Endodermal cell (in vitro differentiated cells): ENCODE data around the gene PRR18. TPM values are rescaled to one million over a fixed set of nuclear protein-coding genes. Genes with fewer than 3 reads are reported as not detected.

Experiments used
- DNase-seq: peaks from one replicate; pipeline ENCODE4 v3.0.0-alpha.2; 2017
- H3K27ac ChIP-seq: 2 replicates; pipeline ENCODE4 v1.5.1; 2013; ENCODE audit warnings: mild to moderate bottlenecking, low read depth, low read length, moderate library complexity
- H3K27me3 ChIP-seq: 2 replicates; pipeline ENCODE4 v1.6.1; 2013; ENCODE audit warnings: mild to moderate bottlenecking, low read length, moderate library complexity; ENCODE audit not compliant: insufficient read depth, control insufficient read depth, poor library complexity, severe bottlenecking
- H3K36me3 ChIP-seq: 2 replicates; pipeline ENCODE4 v1.7.0; 2013; ENCODE audit warnings: mild to moderate bottlenecking, low read length, moderate library complexity; ENCODE audit not compliant: control insufficient read depth, insufficient read depth
- H3K4me1 ChIP-seq: one replicate; pipeline ENCODE4 v1.7.0; 2013; ENCODE audit warnings: low read length; ENCODE audit not compliant: control insufficient read depth, insufficient read depth
- H3K4me3 ChIP-seq: 2 replicates; pipeline ENCODE4 v1.5.1; 2013; ENCODE audit warnings: mild to moderate bottlenecking, low read length, moderate library complexity
- H3K9ac ChIP-seq: 2 replicates; pipeline ENCODE4 v1.6.1; 2013; ENCODE audit warnings: mild to moderate bottlenecking, low read length, moderate library complexity; ENCODE audit not compliant: poor library complexity, severe bottlenecking; ENCODE audit errors: extremely low read depth
- H3K9me3 ChIP-seq: 2 replicates; pipeline ENCODE4 v1.6.1; 2013; ENCODE audit warnings: mild to moderate bottlenecking, low read length, moderate library complexity; ENCODE audit not compliant: control insufficient read depth
- H3K27ac Mint-ChIP-seq: 2 replicates; pipeline ENCODE4 v1.8.0; 2020; ENCODE audit warnings: mixed read lengths
- H3K27me3 Mint-ChIP-seq: 2 replicates; pipeline ENCODE4 v1.8.0; 2021; ENCODE audit warnings: mild to moderate bottlenecking, mixed read lengths; ENCODE audit not compliant: insufficient read depth
- H3K36me3 Mint-ChIP-seq: 2 replicates; pipeline ENCODE4 v1.8.0; 2020; ENCODE audit warnings: low read depth, mixed read lengths
- H3K4me1 Mint-ChIP-seq: 2 replicates; pipeline ENCODE4 v1.8.0; 2020; ENCODE audit warnings: mixed read lengths
- H3K4me3 Mint-ChIP-seq: 2 replicates; pipeline ENCODE4 v1.8.0; 2020; ENCODE audit warnings: mild to moderate bottlenecking, moderate library complexity, mixed read lengths
- H3K9me3 Mint-ChIP-seq: 2 replicates; pipeline ENCODE4 v1.8.0; 2020; ENCODE audit warnings: mild to moderate bottlenecking, mixed read lengths
- CTCF ChIP-seq: fragments of 200-600 bp; sonication (generic); conservative IDR thresholded peaks from 2 replicates; pipeline ENCODE4 v1.5.0; 2021; ENCODE audit warnings: antibody characterized with exemption, mild to moderate bottlenecking
- WGBS, 2 experiments: methylation state at CpG; one replicate each; pipeline versions ENCODE4 v1.1.5 to v1.1.7; 2013; ENCODE audit warnings: missing lambda C conversion rate in 2 of 2, mixed read lengths in 1 of 2; ENCODE audit not compliant: insufficient coverage in 1 of 2, insufficient read length in 1 of 2; 5-methylcytosine and 5-hydroxymethylcytosine counted together
- total RNA-seq, 2 donors: library from RNA; stranded (reverse); fragmentation: NEBNext Ultra II Directional in 1 of 2; extraction: Animal tissue kit (Norgen Biotek cat#: 25700) in 1 of 2; gene quantifications; 2 replicates in 1 of 2; 3 replicates in 1 of 2; pipeline ENCODE4 v1.2.1, GENCODE V29; 2021

The PRR18 gene
- total RNA-seq, 2 donors from 2014 or later, result 0.09 to 0.42 TPM

- no peak overlapping the region for H3K9ac ChIP-seq
- no peak overlapping the region for H3K4me3 ChIP-seq
- no peaks in the 10 kb centered on the region for H3K36me3 ChIP-seq
- H3K9me3 ChIP-seq, result no peaks in the 10 kb centered on the region
- no peak overlapping the region for H3K27ac ChIP-seq
- TF ChIP-seq CTCF, result no peak
- no peak for DNase-seq
- Mint-ChIP-seq H3K27me3 (peaks cover 48% of the 10 kb centered on the region), H3K27ac (no peak overlapping the region), H3K36me3 (no peaks in the 10 kb centered on the region), H3K4me1 (peaks cover 1% of the 10 kb centered on the region), H3K4me3 (no peak overlapping the region), H3K9me3 (no peaks in the 10 kb centered on the region)
- H3K4me1 ChIP-seq, result no peaks in the 10 kb centered on the region
- peaks cover 4% of the 10 kb centered on the region for H3K27me3 ChIP-seq
- 88 to 90% methylated on average over 2 to 4 of the region's 4 CpGs for WGBS, 2 experiments
Observed at GRCh38 chr6:166274163-166274562, 34.0 kb downstream of the PRR18 start.

- Histone ChIP-seq H3K36me3 (no peaks in the 10 kb centered on the region), H3K9ac (no peak overlapping the region), H3K27me3 (peaks cover 15% of the 10 kb centered on the region), H3K4me3 (no peak overlapping the region), H3K9me3 (no peaks in the 10 kb centered on the region), H3K27ac (no peak overlapping the region), H3K4me1 (no peaks in the 10 kb centered on the region)
- Mint-ChIP-seq H3K36me3 (no peaks in the 10 kb centered on the region), H3K27ac (no peak overlapping the region), H3K9me3 (no peaks in the 10 kb centered on the region), H3K27me3 (peaks cover 58% of the 10 kb centered on the region), H3K4me3 (no peak overlapping the region), H3K4me1 (peaks cover 20% of the 10 kb centered on the region)
- 93 to 97% methylated on average over 7 to 9 of the region's 9 CpGs for WGBS, 2 experiments
- DNase-seq, result no peak
- TF ChIP-seq CTCF, result no peak
Observed at GRCh38 chr6:166271376-166271765, 36.8 kb downstream of the PRR18 start.

GRCh38 chr6:166270706-166271375 lies 37.4 kb downstream of the PRR18 start:
- no peak overlapping the region for H3K4me3 Mint-ChIP-seq
- TF ChIP-seq CTCF, result no peak
- 89 to 91% methylated on average over 8 to 10 of the region's 10 CpGs for WGBS, 2 experiments
- no peaks in the 10 kb centered on the region for H3K4me1 ChIP-seq
- no peaks in the 10 kb centered on the region for H3K9me3 Mint-ChIP-seq
- H3K9me3 ChIP-seq, result no peaks in the 10 kb centered on the region
- H3K9ac ChIP-seq, result no peak overlapping the region
- H3K27me3 Mint-ChIP-seq, result peaks cover 54% of the 10 kb centered on the region
- H3K27ac Mint-ChIP-seq, result no peak overlapping the region
- DNase-seq, result no peak
- H3K36me3 Mint-ChIP-seq, result no peaks in the 10 kb centered on the region
- no peaks in the 10 kb centered on the region for H3K36me3 ChIP-seq
- no peak overlapping the region for H3K27ac ChIP-seq
- no peak overlapping the region for H3K4me3 ChIP-seq
- peaks cover 20% of the 10 kb centered on the region for H3K4me1 Mint-ChIP-seq
- H3K27me3 ChIP-seq, result peaks cover 15% of the 10 kb centered on the region
